ENCODE results near the gene DMTF1. TPM values are rescaled to one million over a fixed set of nuclear protein-coding genes. Genes with fewer than 3 reads are reported as not detected.

The DMTF1 gene
- total and polyA plus RNA-seq, 2 of the 8 experiments (the other 6 are each of a cell fraction or from before 2014, with no cell fraction given) = 86.0 to 115 TPM

GRCh38 chr7:87231258-87231657 is 79.0 kb downstream of the DMTF1 start:
- Histone ChIP-seq H3K23me2 (ENCODE audit: low read depth, low read length) (no peaks in the 10 kb centered on the region), H4K8ac (ENCODE audit: extremely low read depth, insufficient read depth, low read length) (no peak overlapping the region), H3K4me2 (ENCODE audit: insufficient read depth in 1 of 2, low read depth in 2 of 2, low read length in 2 of 2) (no peak overlapping the region), H2AFZ (ENCODE audit: low read length) (no peak overlapping the region), H3K23ac (ENCODE audit: insufficient read length) (no peak overlapping the region), H3K18ac (ENCODE audit: extremely low read depth, low read length) (no peak overlapping the region), H3K27ac (ENCODE audit: low read depth, low read length) (no peak overlapping the region), H3K9ac (replicated peaks in 1 of 4; ENCODE audit: extremely low read depth in 1 of 4, low read depth in 3 of 4, low read length in 3 of 4) (no peak overlapping the region), H3K56ac (replicated peaks; ENCODE audit: insufficient read length, low read depth, low read length) (no peak overlapping the region), H3K4me1 (replicated peaks in 1 of 4; ENCODE audit: control insufficient read depth in 3 of 4, insufficient read depth in 4 of 4, low read length in 3 of 4) (no peaks in the 10 kb centered on the region; a peak in 1 of 7 replicates), H2BK12ac (ENCODE audit: low read depth, low read length) (no peak overlapping the region), H2AK5ac (ENCODE audit: low read depth, low read length) (no peak overlapping the region), H4K20me1 (replicated peaks in 1 of 2; ENCODE audit: control insufficient read depth in 1 of 2, insufficient read depth in 2 of 2, low read length in 2 of 2) (peaks cover 0 to 1% of the 10 kb centered on the region in 2 experiments), H3K79me2 (ENCODE audit: control insufficient read depth in 1 of 2, insufficient read depth in 2 of 2, low read length in 2 of 2) (no peaks in the 10 kb centered on the region), H3K79me1 (ENCODE audit: low read depth, low read length) (no peaks in the 10 kb centered on the region), H3K9me3 (ENCODE audit: insufficient read depth in 2 of 2, low read depth in 1 of 2, low read length in 1 of 2) (no peaks in the 10 kb centered on the region), H4K5ac (ENCODE audit: insufficient read length, low read depth, low read length) (no peak overlapping the region), H3K4ac (replicated peaks; ENCODE audit: insufficient read length, low read depth, low read length) (no peak overlapping the region), H4K91ac (replicated peaks; ENCODE audit: insufficient read length, low read length) (no peak overlapping the region), H3K14ac (ENCODE audit: insufficient read length) (no peak overlapping the region), H2BK120ac (replicated peaks; ENCODE audit: low read depth, low read length) (no peak overlapping the region), H2BK15ac (ENCODE audit: low read length) (no peak overlapping the region), H3K4me3 (ENCODE audit: extremely low read depth in 1 of 4, insufficient read depth in 2 of 4, low read depth in 3 of 4, low read length in 4 of 4) (no peak overlapping the region), H2BK20ac (ENCODE audit: low read length) (no peak overlapping the region), H2BK5ac (ENCODE audit: low read depth, low read length) (no peak overlapping the region), H3K27me3 (replicated peaks in 1 of 4; ENCODE audit: control insufficient read depth in 3 of 4, extremely low read depth in 1 of 4, insufficient read depth in 3 of 4, low read length in 3 of 4) (no peaks in the 10 kb centered on the region), H3K36me3 (ENCODE audit: control insufficient read depth in 2 of 4, insufficient read depth in 4 of 4, low read length in 3 of 4) (no peaks in the 10 kb centered on the region)
- POLR2A ChIA-PET (ENCODE audit: partially characterized antibody) = interaction anchor here (0.9 to 1.2 kb wide), 3 partner anchors 11 to 80 kb away, joined by 3 to 10 read pairs (median 3); partner anchors contain the start of genes DMTF1 and TMEM243
- FAIRE-seq (no peak), DNase-seq (ENCODE audit: low read depth in 1 of 2, low spot score in 2 of 2) (no peak)
- CTCF ChIA-PET (ENCODE audit: partially characterized antibody) = interaction anchor here (0.7 to 2.8 kb wide), 3 partner anchors 10 to 186 kb away, joined by 3 to 14 read pairs (median 3); no protein-coding TSS in a partner anchor
- WGBS, 2 experiments (ENCODE audit: extremely low coverage in 1 of 2, insufficient coverage in 1 of 2, insufficient read length in 1 of 2, insufficient replicate concordance in 2 of 2, low coverage in 1 of 2, low lambda C conversion rate in 2 of 2, missing lambda C conversion rate in 1 of 2) = 90% methylated on average over 7 of the region's 7 CpGs; no CpG with 5 or more reads in 1 of the 2 experiments
- TF ChIP-seq CTCF (IDR thresholded peaks at IDR 0.05; ENCODE audit: control extremely low read depth in 1 of 3, insufficient read depth in 1 of 3, low read depth in 1 of 3, low read length in 3 of 3) (no peak), TBP (IDR thresholded peaks at IDR 0.05; ENCODE audit: low read depth, low read length) (no peak), ZNF274 (IDR thresholded peaks at IDR 0.05; ENCODE audit: borderline replicate concordance, extremely low read depth, low read length) (no peak), RXRA (IDR thresholded peaks at IDR 0.05; ENCODE audit: insufficient read depth, low read depth, low read length) (no peak), SIN3A (conservative IDR thresholded peaks at IDR 0.05 in 1 of 2, IDR thresholded peaks at IDR 0.05 in 1 of 2; ENCODE audit: low read depth in 1 of 2, low read length in 2 of 2) (no peak), SIX5 (IDR thresholded peaks at IDR 0.05; ENCODE audit: low read depth, low read length) (no peak), SP4 (IDR thresholded peaks at IDR 0.05; ENCODE audit: low read length) (no peak), EZH2 (IDR thresholded peaks at IDR 0.05; ENCODE audit: low read depth, low read length, severe bottlenecking) (no peak), CBX8 (IDR thresholded peaks at IDR 0.05; ENCODE audit: borderline replicate concordance, low read depth, low read length) (no peak), KDM4A (IDR thresholded peaks at IDR 0.05; ENCODE audit: low read depth, low read length, severe bottlenecking) (no peak), BCL11A (IDR thresholded peaks at IDR 0.05; ENCODE audit: low read depth in 2 of 2, low read length in 2 of 2) (no peak), JUND (IDR thresholded peaks at IDR 0.05; ENCODE audit: low read length) (no peak)
